Testis (tissue), 2 donors: ENCODE measurements around the gene TENM4.

ENCODE experiments used
- CTCF ChIP-seq, 3 experiments: fragments of 450-650 bp in 2 of 3; fragments of 200-600 bp in 1 of 3; sonication (generic) in 1 of 3; IDR thresholded peaks; one replicate each; pipeline ENCODE4 v1.5.1; 2016 to 2019; ENCODE audit warnings: antibody characterized with exemption in 3 of 3, mild to moderate bottlenecking in 2 of 3, moderate library complexity in 1 of 3
- POLR2A ChIP-seq: fragments of 450-650 bp; IDR thresholded peaks from one replicate; pipeline ENCODE4 v1.6.1; 2017; ENCODE audit warnings: antibody characterized with exemption, mild to moderate bottlenecking, moderate library complexity

GRCh38 chr11:78985663-78986062 is 455.2 kb downstream of the TENM4 start:
- TF ChIP-seq CTCF (IDR thresholded peaks at IDR 0.05), result no peak
- no peak for TF ChIP-seq POLR2A
